NT2/D1 (cell line): Measurements from ENCODE around the gene DSTN.

Source experiments
- SUZ12 ChIP-seq: IDR thresholded peaks from 2 replicates; pipeline ENCODE4 v1.6.1; 2011; ENCODE audit not compliant: insufficient read length, insufficient read depth; ENCODE audit errors: extremely low read depth
- YY1 ChIP-seq: IDR thresholded peaks from 2 replicates; pipeline ENCODE4 v1.6.1; 2011; ENCODE audit not compliant: insufficient read length, insufficient read depth
- ZNF274 ChIP-seq: IDR thresholded peaks from 2 replicates; pipeline ENCODE4 v1.6.1; 2011; ENCODE audit warnings: mild to moderate bottlenecking, low read depth, low read length

DNA sequence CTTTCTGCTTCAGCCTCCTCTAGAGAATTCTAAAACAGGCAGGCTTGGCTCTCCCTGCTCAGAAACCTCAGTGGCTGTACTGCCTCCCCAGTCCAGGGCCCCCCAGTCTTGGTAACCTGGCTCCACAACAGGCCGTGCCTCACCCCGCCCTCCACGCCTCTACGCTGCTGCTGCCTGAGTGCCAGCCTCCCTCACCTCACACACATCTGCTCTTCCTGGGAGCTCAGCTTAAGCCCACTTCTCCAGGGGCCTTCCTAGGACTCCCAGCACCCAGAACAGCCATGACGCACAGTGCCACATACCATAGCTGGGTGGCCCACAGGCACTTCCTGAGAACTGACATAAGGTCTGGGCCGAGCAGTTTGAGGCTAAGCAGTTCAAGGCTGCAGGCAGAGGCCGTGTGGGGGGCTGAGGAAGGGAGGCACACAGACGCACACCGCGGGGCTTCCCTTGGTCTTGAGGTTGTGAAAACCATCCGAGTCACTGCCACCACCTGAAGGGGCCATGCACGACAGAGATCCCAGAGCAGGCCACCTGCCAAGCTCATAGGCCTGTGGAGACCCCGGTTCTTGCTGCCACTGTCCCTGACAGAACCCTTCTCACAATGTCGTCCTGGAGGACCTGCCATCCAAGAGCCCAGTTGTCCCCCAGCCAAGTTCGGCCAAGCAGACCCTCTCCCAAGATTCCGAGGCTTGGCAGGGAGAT lies 42.6 kb downstream of the DSTN start:
- TF ChIP-seq YY1, result no peak
- TF ChIP-seq SUZ12, result no peak
- TF ChIP-seq ZNF274, result no peak
